MM.1S (cell line): ENCODE results near the gene ABHD1.

ENCODE experiments used
- CTCF ChIP-seq: fragments of 300-600 bp; sonication (generic); IDR thresholded peaks from 2 replicates; pipeline ENCODE4 v1.5.1; 2016; ENCODE audit warnings: antibody characterized with exemption, low read length, mixed read lengths
- EZH2phosphoT487 ChIP-seq: fragments of 300-600 bp; sonication (generic); IDR thresholded peaks from 2 replicates; pipeline ENCODE4 v1.6.1; 2018; ENCODE audit warnings: antibody characterized with exemption, low read length

DNA sequence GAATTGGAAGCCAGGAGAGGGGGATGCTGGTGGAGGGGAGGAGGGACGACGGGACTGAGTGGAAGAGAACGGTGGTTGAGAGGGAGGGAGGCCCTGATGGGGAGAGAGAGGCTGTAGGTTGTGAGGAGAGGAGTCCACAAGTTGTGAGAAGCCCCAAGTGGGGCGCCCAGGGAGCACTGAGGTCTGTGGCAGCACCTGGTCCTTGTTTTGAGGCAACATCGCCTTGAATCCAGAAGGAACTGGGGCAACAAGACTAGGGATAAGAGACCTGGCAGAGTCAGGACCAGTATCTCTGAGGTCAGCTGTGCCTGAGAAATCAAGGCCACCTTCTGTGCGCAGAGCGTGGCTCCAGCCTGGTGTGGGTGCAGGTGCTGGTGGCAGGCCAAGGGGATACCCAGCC is 14.5 kb downstream of the ABHD1 start:
- TF ChIP-seq CTCF (no peak), EZH2phosphoT487 (no peak)
